Left ventricle myocardium inferior (tissue), 1 donor: ENCODE measurements around the gene MDH1B. TPM values are rescaled to one million over a fixed set of nuclear protein-coding genes. Genes with fewer than 3 reads are reported as not detected.
A peak's percentile ranks its signal among the peaks of the same experiment; 100 is the strongest.

Experiments used
- DNase-seq: peaks from one replicate; pipeline ENCODE4 v3.0.0-alpha.2; 2020
- H3K27ac ChIP-seq: fragments of 200-600 bp; replicated peaks from 2 replicates; pipeline ENCODE4 v1.8.0; 2021
- H3K27me3 ChIP-seq: fragments of 200-600 bp; 2 replicates; pipeline ENCODE4 v1.8.0; 2021; ENCODE audit warnings: low read depth
- H3K36me3 ChIP-seq: fragments of 200-600 bp; 2 replicates; pipeline ENCODE4 v1.8.0; 2021
- H3K4me1 ChIP-seq: fragments of 200-600 bp; 2 replicates; pipeline ENCODE4 v1.8.0; 2021
- H3K4me3 ChIP-seq: fragments of 200-600 bp; 2 replicates; pipeline ENCODE4 v1.8.0; 2021; ENCODE audit warnings: mild to moderate bottlenecking, moderate library complexity
- H3K9me3 ChIP-seq: fragments of 200-600 bp; replicated peaks from 2 replicates; pipeline ENCODE4 v1.8.0; 2021
- CTCF ChIP-seq: fragments of 200-600 bp; IDR thresholded peaks from 2 replicates; pipeline ENCODE4 v1.8.0; 2021; ENCODE audit warnings: antibody characterized with exemption, mild to moderate bottlenecking, borderline replicate concordance
- intact Hi-C: fragments of 100-400 bp; cut with micrococcal nuclease; formaldehyde crosslinking; loops from one replicate; pipeline ENCODE4 v1.11.0; 2022
- total RNA-seq: library from RNA; stranded (reverse); fragmentation: NEBNext Ultra II Directional; extraction: Animal tissue kit (Norgen Biotek cat#: 25700); gene quantifications from one replicate; pipeline ENCODE4 v1.2.1, GENCODE V29; 2021
- donor health status: DM: no; HTN: yes; CAD: no; lungs with severe emphysema.

Gene MDH1B
- total RNA-seq, 1 donor from 2014 or later, result 0.69 TPM

GRCh38 chr2:206797376-206797775, 32.2 kb upstream of the MDH1B start:
- H3K27ac ChIP-seq, result no peak overlapping the region
- no peaks in the 10 kb centered on the region for H3K27me3 ChIP-seq
- no peak for TF ChIP-seq CTCF
- H3K36me3 ChIP-seq, result peaks cover 31% of the 10 kb centered on the region
- no peak for DNase-seq
- H3K4me1 ChIP-seq, result peaks cover 23% of the 10 kb centered on the region
- intact Hi-C loops, result no loop called here
- H3K9me3 ChIP-seq, result no peaks in the 10 kb centered on the region
- no peak overlapping the region for H3K4me3 ChIP-seq

GRCh38 chr2:206792645-206793044, 27.5 kb upstream of the MDH1B start:
- intact Hi-C loops, result no loop called here
- no peak overlapping the region for H3K27ac ChIP-seq
- no peaks in the 10 kb centered on the region for H3K4me1 ChIP-seq
- no peak for TF ChIP-seq CTCF
- H3K4me3 ChIP-seq, result no peak overlapping the region
- H3K27me3 ChIP-seq, result no peaks in the 10 kb centered on the region
- H3K9me3 ChIP-seq, result no peaks in the 10 kb centered on the region
- peaks cover 78% of the 10 kb centered on the region for H3K36me3 ChIP-seq
- DNase-seq, result no peak

GRCh38 chr2:206790311-206790935, 25.3 kb upstream of the MDH1B start:
- Histone ChIP-seq H3K36me3 (peaks cover 87% of the 10 kb centered on the region), H3K4me3 (no peak overlapping the region), H3K27ac (no peak overlapping the region), H3K4me1 (no peaks in the 10 kb centered on the region), H3K9me3 (no peaks in the 10 kb centered on the region), H3K27me3 (no peaks in the 10 kb centered on the region)
- no peak for DNase-seq
- TF ChIP-seq CTCF, result no peak
- intact Hi-C loops, result no loop called here

GRCh38 chr2:206784559-206785353, 19.6 kb upstream of the MDH1B start:
- no peaks in the 10 kb centered on the region for H3K27me3 ChIP-seq
- no peak overlapping the region for H3K27ac ChIP-seq
- no peak overlapping the region for H3K4me3 ChIP-seq
- H3K9me3 ChIP-seq, result peaks cover 13% of the 10 kb centered on the region
- H3K36me3 ChIP-seq, result peaks cover 99% of the 10 kb centered on the region
- no peaks in the 10 kb centered on the region for H3K4me1 ChIP-seq
- TF ChIP-seq CTCF, result no peak
- intact Hi-C loops, result loop anchor here (5.0 kb wide), 1 partner anchor 92 kb away; no protein-coding TSS in a partner anchor
- DNase-seq, result no peak

GRCh38 chr2:206783718-206784117, 18.6 kb upstream of the MDH1B start:
- no peak for DNase-seq
- Histone ChIP-seq H3K27ac (no peak overlapping the region), H3K4me3 (no peak overlapping the region), H3K4me1 (no peaks in the 10 kb centered on the region), H3K36me3 (peaks cover 99% of the 10 kb centered on the region), H3K27me3 (no peaks in the 10 kb centered on the region), H3K9me3 (peaks cover 19% of the 10 kb centered on the region)
- TF ChIP-seq CTCF, result peak; percentile 55
- intact Hi-C loops, result loop anchor here (5.0 kb wide), 1 partner anchor 91 kb away; no protein-coding TSS in a partner anchor
